Kidney (tissue), 14 donors: ENCODE measurements around the gene SLIT1. TPM values are rescaled to one million over a fixed set of nuclear protein-coding genes. Genes with fewer than 3 reads are reported as not detected.

Experiments
- DNase-seq, 5 donors: peaks; one replicate each; pipeline ENCODE4 v3.0.0-alpha.2; 2013 to 2020
- FAIRE-seq: peaks from 2 replicates; lab custom pipeline; 2012; peaks lifted over from hg19 to GRCh38; lab: Jason Lieb, UNC
- H3K27ac ChIP-seq, 2 donors: one replicate each; pipeline ENCODE4 v1.7.0; 2013; ENCODE audit warnings: low read depth in 2 of 2, low read length in 2 of 2, inconsistent platforms in 1 of 2
- H3K27me3 ChIP-seq: one replicate; pipeline ENCODE4 v1.7.1; 2013; ENCODE audit warnings: low read length, inconsistent platforms; ENCODE audit not compliant: control insufficient read depth, insufficient read depth
- H3K36me3 ChIP-seq, 3 donors: one replicate each; pipeline versions ENCODE4 v1.7.0 to v1.7.1; 2013; ENCODE audit warnings: low read length in 3 of 3, control low read depth in 1 of 3, inconsistent platforms in 1 of 3; ENCODE audit not compliant: insufficient read depth in 3 of 3, control insufficient read depth in 2 of 3
- H3K4me1 ChIP-seq, 3 donors: one replicate each; pipeline versions ENCODE4 v1.7.0 to v1.7.1; 2013; ENCODE audit warnings: low read length in 3 of 3, inconsistent platforms in 1 of 3, low read depth in 1 of 3; ENCODE audit not compliant: control insufficient read depth in 2 of 3, insufficient read depth in 2 of 3
- H3K4me3 ChIP-seq, 3 donors: one replicate each; pipeline versions ENCODE4 v1.7.0 to v1.8.1; 2013; ENCODE audit warnings: low read length in 3 of 3, control low read depth in 1 of 3, inconsistent platforms in 1 of 3
- H3K9ac ChIP-seq, 3 donors: one replicate each; pipeline versions ENCODE4 v1.7.0 to v1.7.1; 2013; ENCODE audit warnings: low read length in 3 of 3, control low read depth in 1 of 3, inconsistent platforms in 1 of 3
- H3K9me3 ChIP-seq, 3 donors: one replicate each; pipeline versions ENCODE4 v1.7.0 to v1.7.1; 2013; ENCODE audit warnings: low read length in 3 of 3, control low read depth in 1 of 3, inconsistent platforms in 1 of 3; ENCODE audit not compliant: control insufficient read depth in 2 of 3, insufficient read depth in 1 of 3
- CTCF ChIP-seq: IDR thresholded peaks from 3 replicates; pipeline ENCODE4 v1.5.1; 2012; ENCODE audit warnings: mild to moderate bottlenecking, moderate library complexity, borderline replicate concordance; ENCODE audit not compliant: insufficient read depth; ENCODE audit errors: extremely low read depth
- intact Hi-C: fragments of 100-400 bp; cut with DNase I; formaldehyde crosslinking; loops from one replicate; pipeline ENCODE4 v1.11.1; 2022
- polyA plus RNA-seq: library from polyadenylated mRNA; stranded (reverse); fragments of 350-450 nt; fragmentation: Illumina TruSeq; extraction: RNeasy Lipid Tissue Mini Kit (QIAGEN cat#74804); gene quantifications from one replicate; pipeline ENCODE4 v1.2.3, GENCODE V29; 2014; ENCODE audit warnings: low read depth, low replicate concordance; ENCODE audit not compliant: insufficient read depth
- total RNA-seq: library from RNA; stranded (reverse); fragmentation: NEBNext Ultra II Directional; extraction: Animal tissue kit (Norgen Biotek cat#: 25700); gene quantifications from one replicate; pipeline ENCODE4 v1.2.1, GENCODE V29; 2021
- donor health status: control.
- donor health status: control.
- donor health status: control.
- donor health status: control.
- donor health status: control.
- donor health status: DM: yes; HTN: yes; CAD: no.
- donor health status: Normal renal cell carcinoma (clear cell type).

The SLIT1 gene
- total and polyA plus RNA-seq, 2 donors from 2014 or later = 0.06 to 0.35 TPM

- intact Hi-C loops = no loop called here
- no peak for FAIRE-seq
Observed at GRCh38 chr10:97183314-97183713, 2.4 kb downstream of the SLIT1 start.

GRCh38 chr10:97182288-97182990 is 3.3 kb downstream of the SLIT1 start:
- no peak for TF ChIP-seq CTCF
- Histone ChIP-seq H3K27me3 (peaks cover 4% of the 10 kb centered on the region), H3K36me3 (no peaks in the 10 kb centered on the region), H3K4me1 (peaks cover 0 to 6% (median 0%) of the 10 kb centered on the region in 3 donors), H3K4me3 (no peak overlapping the region), H3K9ac (no peak overlapping the region), H3K9me3 (no peaks in the 10 kb centered on the region), H3K27ac (no peak overlapping the region)
- FAIRE-seq (no peak), DNase-seq (peak in 1 of 5 donors; percentile 53)
- intact Hi-C loops = no loop called here

More at GRCh38 chr10:97183314-97183713, 2.4 kb downstream of the SLIT1 start:
- DNase-seq = no peak
- TF ChIP-seq CTCF = no peak
- H3K4me3 ChIP-seq = no peak overlapping the region
- H3K27me3 ChIP-seq = peaks cover 4% of the 10 kb centered on the region
- no peak overlapping the region for H3K9ac ChIP-seq
- no peak overlapping the region for H3K27ac ChIP-seq
- H3K4me1 ChIP-seq = peaks cover 0 to 6% (median 0%) of the 10 kb centered on the region in 3 donors
- no peaks in the 10 kb centered on the region for H3K9me3 ChIP-seq
- H3K36me3 ChIP-seq = no peaks in the 10 kb centered on the region

GRCh38 chr10:97180986-97181385 is 4.8 kb downstream of the SLIT1 start:
- TF ChIP-seq CTCF = no peak
- no peaks in the 10 kb centered on the region for H3K9me3 ChIP-seq
- H3K9ac ChIP-seq = no peak overlapping the region
- peaks cover 4% of the 10 kb centered on the region for H3K27me3 ChIP-seq
- intact Hi-C loops = no loop called here
- no peak overlapping the region for H3K27ac ChIP-seq
- no peaks in the 10 kb centered on the region for H3K36me3 ChIP-seq
- peak in 1 of 5 donors; percentile 50 for DNase-seq
- peaks cover 0 to 6% (median 0%) of the 10 kb centered on the region in 3 donors for H3K4me1 ChIP-seq
- no peak for FAIRE-seq
- H3K4me3 ChIP-seq = no peak overlapping the region
